NCI-H187 treated with DMSO at 0.1 percent for 48 hours (cell line): ENCODE measurements around the gene C1orf35.

Experiments used
- DNase-seq: peaks from one replicate; lab custom pipeline; 2025; lab: John Stamatoyannopoulos, UW

C1orf35 gene

DNA sequence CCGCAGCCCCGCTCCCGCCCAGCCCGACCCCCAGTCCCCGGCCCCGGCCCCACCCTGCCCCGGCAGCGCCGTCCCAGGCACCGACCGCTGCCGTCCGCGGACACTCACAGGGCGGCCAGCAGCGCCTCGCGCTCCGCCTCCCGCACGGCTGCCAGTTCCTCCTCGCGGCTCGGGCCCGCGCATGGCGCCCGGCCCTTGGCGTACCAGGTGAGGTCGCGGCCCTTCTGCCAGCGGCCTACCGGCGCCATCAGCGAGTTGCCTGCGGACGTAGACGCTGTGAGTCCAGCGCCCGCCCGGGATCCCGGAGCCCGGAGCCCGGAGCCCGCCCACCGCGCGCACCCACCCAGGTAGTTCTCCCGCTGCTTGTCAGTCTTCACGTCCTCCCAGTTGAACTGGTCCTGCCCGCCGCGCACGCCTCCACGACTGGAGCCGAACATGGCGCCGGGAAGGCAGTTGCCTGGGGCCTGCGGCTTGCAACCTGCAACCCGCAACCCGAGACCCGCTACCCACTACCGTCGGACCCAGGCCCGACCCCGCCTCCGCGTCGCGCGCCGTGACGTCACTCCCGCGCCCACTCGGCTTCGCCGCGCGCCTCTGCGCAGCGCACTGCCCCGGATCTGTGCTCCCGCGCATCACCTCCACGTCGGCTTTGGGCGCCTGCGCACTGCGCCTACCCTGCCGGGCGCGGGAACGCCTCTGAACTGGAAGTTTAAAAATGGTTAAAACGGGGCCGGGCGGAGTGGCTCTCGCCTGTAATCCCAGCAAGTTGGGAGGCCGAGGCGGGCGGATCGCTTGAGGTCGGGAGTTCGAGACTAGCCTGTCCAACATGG lies at the start of gene C1orf35:
Gene C1orf35 (minus strand): TSS at position 535 of the 830 bp plus-strand sequence. CDS start 98 bp downstream, at position 437.
- peak; percentile 8 for DNase-seq

- no peak for DNase-seq
Observed at GRCh38 chr1:228152918-228153258, 49.8 kb upstream of the C1orf35 start.

DNA sequence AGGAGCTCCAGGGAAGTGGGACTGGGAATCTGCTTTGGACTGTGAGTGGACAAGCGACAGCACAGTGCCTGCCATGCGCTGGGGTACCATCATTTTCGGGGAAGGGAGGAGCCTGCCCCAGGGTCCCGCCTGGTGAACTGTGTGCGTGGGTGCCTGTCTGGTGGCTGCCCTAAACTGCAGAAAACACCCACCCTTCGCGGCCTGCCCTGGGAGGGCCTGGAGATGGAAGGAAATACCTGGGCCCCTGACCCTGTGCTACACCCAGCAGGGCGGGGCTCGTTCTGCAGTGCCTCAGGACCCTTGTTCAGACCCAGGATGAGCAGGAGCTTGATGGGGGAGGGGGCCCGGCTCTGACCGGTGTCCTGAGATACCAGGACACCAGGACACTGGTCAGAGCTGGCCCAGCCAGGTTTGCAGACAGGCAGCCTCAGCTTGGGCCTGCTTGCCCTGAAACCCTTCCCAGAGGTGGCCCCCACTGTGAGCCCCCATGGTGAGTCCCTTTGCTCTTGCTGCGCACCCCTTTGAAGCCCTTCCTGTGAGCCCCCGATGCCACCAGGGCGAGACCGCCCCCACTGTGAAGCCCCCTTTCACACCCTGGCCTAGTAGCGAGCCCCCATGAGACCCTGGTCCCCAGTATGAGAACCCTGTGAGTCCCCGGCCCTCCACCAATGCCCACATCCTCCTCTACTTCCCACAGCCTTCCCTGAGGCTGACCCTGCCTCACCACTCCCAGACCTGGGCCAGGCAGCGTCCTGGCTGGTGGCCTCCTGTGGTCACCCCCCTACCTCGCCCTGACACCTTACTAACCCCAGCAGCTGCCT lies 49.2 kb upstream of the C1orf35 start:
- DNase-seq = no peak

- DNase-seq = no peak
Observed at GRCh38 chr1:228151180-228151925, 48.2 kb upstream of the C1orf35 start.

- DNase-seq = no peak
Observed at GRCh38 chr1:228150461-228151179, 47.5 kb upstream of the C1orf35 start.

DNA sequence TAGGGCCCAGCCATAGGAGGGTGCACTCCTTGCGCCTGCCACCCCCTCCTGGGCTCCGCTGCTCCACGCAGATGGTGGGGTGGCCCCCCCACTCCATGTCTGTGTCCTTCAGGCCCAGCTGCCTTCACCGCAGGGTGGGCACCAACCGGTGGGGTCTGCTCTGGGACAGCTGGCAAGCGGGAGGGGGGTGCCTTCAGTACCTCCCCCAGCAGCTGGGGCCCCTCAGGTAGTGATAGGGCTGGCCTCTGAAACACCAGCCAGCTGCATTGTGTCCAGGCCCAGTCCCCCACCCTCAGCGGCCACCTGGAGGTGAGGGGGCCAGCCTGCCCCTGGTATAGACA lies 47.0 kb upstream of the C1orf35 start:
- DNase-seq = no peak

- DNase-seq = no peak
Observed at GRCh38 chr1:228149406-228150119, 46.4 kb upstream of the C1orf35 start, which contains the start of gene GJC2. GJC2 (plus strand) TSS chr1:228149930; CDS start chr1:228157759, 7,829 bp downstream.

DNA sequence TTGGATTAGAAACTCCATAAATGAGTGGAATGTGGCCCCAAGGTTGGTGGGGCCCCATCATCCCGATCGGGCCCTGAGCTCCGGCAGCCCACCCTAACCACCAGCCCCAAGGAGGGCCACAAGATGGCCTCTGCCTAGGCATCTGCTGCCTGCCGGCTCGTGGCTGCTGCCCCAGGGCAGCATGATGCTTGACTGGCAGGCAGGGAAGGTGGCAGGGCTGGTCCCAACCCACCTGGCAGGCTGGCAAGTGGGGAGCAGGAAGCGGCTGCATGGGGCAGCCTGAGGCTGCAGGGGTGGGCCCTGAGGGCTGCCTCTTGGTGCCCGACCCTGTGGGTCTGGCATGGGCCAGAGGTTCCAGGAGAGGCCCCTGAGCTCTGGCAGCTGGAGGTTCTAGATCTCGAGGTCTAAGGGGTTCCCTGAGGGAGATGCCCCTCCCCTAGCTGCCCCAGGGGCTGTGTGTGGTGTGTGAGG lies 45.8 kb upstream of the C1orf35 start:
- no peak for DNase-seq

DNA sequence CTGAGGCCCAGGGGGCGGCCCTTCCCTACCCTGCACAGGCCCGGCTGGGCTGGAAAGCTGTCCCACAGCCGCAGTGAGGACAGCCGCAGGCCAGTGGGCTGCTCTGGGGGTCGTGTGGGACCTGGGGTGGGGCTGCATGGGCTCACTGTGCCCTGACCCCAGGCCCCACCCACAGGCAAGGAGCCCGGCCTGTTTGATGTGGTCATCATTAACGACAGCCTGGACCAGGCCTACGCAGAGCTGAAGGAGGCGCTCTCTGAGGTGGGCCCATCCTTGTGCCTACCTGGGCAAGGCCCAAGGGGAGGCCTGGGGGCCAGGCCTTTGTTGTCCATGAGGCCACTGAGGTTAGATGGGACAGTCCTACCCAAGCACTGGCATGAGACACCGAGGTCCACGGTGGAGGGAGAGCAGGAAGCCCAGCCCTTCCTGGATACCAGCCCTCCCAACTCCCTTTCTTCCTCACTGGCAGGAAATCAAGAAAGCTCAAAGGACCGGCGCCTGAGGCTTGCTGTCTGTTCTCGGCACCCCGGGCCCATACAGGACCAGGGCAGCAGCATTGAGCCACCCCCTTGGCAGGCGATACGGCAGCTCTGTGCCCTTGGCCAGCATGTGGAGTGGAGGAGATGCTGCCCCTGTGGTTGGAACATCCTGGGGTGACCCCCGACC lies 45.2 kb upstream of the C1orf35 start:
- no peak for DNase-seq

DNA sequence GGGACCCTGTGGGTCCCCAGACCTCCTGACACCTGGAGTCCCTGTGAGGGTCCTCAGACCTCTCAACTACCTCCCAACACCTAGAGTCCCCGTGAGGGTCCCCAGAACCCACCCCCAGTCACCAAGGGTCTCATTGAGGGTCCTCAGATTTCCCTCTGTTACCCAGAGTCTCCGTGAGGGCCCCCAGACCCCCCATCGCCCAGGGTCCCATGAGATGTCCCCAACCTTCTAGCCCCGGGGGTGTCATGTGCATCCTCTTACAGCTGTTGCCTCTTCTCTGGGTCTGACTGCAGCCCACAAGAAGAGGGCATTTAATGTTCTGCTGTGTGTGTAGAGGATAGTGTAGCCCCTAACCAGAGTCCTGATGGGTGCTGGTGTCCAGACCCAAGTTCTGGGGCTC lies 44.6 kb upstream of the C1orf35 start:
- DNase-seq = no peak

DNA sequence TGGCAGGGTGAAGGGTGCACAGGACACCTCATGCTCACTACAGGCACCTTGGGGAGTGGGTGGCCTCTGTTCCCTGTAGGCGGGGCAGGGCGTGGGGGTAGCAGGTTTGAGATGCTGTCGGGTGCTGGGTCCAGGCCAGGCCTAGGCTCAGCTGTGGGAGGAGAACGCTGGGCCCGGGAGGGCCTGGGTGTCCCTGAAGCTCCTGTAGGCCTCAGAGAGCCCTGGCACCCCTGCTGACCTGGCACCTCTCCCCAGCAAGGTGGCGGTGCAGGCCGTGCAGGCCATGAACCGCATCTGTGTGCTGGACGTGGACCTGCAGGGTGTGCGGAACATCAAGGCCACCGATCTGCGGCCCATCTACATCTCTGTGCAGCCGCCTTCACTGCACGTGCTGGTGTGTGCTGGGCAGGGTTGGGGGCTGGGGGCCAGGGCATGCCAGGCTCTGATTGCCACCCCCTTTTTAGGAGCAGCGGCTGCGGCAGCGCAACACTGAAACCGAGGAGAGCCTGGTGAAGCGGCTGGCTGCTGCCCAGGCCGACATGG lies 44.1 kb upstream of the C1orf35 start:
- DNase-seq = no peak

- DNase-seq = no peak
Observed at GRCh38 chr1:228146417-228147150, 43.5 kb upstream of the C1orf35 start.

DNA sequence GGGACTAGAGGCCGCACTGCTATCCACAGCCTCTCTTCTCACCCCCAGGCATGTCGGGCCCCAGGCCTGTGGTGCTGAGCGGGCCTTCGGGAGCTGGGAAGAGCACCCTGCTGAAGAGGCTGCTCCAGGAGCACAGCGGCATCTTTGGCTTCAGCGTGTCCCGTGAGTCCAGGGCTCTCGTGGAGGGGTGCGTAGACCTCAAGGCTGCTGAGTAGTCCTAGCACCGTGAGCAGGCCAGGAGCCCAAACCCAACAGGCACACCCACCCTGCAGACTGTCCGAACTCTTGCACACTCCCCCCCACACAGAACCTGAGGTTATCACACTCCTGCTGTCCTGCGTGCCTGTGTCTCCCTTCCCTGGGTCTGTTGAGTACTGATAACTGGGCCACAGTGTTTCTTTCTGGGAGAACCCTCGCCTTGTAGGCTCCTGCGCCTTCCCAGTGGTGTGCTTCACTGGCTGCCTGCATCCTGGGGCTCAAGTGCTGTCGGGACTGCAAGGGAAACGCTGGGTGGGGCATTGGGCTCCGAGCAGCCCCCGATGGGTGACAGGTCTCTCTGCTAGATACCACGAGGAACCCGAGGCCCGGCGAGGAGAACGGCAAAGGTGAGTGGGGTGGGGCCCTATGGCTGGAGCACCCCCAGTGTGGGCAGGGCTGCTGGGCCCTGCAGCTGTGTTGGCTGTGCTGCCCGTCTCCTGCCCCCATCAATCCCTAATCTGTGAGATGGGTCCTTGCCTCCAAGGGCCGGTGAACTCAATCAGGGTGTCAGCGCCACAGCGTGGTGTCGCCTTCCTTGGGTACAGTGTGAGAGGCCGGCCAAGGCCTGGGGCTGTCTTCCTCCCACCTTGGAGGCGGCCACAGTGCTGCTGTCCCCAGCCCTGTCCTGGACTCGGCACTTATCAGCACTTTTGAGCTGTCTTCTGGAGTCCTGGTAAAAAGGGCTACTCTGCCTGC lies 42.6 kb upstream of the C1orf35 start:
- no peak for DNase-seq

DNA sequence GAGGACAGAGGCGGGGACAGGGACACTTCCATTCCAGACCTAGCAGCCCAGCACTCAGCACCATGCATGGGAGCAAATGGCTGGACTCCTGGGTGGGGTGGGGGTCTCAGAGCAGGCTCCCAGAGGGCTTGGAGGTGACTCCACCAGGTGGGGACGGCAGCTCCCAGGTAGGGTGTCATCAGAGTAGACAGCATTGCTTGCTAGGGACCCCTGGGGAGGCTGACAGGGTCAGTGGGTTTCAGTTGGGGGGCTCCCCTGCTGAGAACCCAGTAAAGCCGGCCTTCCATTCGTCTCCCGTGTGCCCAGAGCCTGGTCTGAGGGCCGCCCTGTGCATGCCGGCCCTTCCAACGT lies 41.8 kb upstream of the C1orf35 start:
- DNase-seq = no peak

DNA sequence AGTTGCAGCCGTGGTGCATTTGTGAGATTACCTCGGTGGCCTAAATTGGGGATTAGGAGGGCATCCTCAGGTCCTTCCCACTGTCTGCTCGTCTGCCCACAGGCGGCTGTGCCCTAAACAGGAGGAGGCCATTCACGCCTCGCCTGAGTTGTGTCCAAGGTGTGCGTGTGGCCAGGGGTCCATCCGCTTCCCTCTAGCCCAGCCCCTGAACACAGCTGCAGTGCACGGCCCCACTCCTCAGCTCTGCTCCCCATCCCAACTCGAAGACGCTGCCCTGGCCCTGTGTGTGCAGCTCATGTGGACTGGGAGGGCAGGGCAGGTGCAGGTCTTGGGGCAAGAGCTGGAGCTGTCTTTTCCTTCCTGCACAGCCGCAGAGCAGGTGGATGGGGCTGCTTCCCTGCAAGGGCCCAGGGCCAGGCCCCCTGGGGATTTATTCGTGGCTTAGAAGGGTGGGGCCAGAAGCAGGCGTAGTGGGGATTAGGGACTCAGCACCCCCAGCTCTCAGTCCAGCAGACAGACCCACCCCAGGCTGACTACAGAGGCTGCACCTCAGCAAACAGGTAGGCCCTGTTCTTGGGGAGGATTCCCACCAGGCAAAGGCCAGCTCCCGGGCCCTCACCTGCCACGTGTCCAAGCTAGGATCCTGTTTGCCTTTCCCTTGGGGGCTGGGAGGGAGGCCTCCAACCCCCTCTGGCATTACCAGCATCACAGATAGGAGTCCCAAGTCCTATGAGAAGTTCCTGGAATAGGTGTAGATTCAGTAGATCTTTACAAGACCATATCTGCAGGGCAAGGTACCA lies 41.3 kb upstream of the C1orf35 start:
- DNase-seq = no peak

- no peak for DNase-seq
Observed at GRCh38 chr1:228143480-228144192, 40.5 kb upstream of the C1orf35 start.

- DNase-seq = no peak
Observed at GRCh38 chr1:228142701-228143136, 39.6 kb upstream of the C1orf35 start.
